Esophagus squamous epithelium (tissue), 5 donors: ENCODE data around the gene PRUNE2. TPM values are rescaled to one million over a fixed set of nuclear protein-coding genes. Genes with fewer than 3 reads are reported as not detected.

ENCODE experiments used
- DNase-seq: peaks from one replicate; lab custom pipeline; 2025; lab: John Stamatoyannopoulos, UW
- H3K27ac ChIP-seq, 4 donors: fragments of 200-600 bp; sonication (generic); one replicate each; pipeline ENCODE4 v1.5.1; 2016 to 2019; ENCODE audit warnings: mild to moderate bottlenecking in 1 of 4
- H3K27me3 ChIP-seq, 4 donors: fragments of 200-600 bp; sonication (generic); 1 replicate in 3 of 4; 2 replicates in 1 of 4; pipeline versions ENCODE4 v1.5.1 to v1.6.0; 2017 to 2021; ENCODE audit warnings: antibody characterized with exemption in 1 of 4
- H3K36me3 ChIP-seq, 3 donors: fragments of 200-600 bp; sonication (generic); one replicate each; pipeline ENCODE4 v1.5.1; 2016 to 2019
- H3K4me1 ChIP-seq, 3 donors: fragments of 200-600 bp; sonication (generic); one replicate each; pipeline ENCODE4 v1.5.1; 2017 to 2019
- H3K4me3 ChIP-seq, 4 donors: fragments of 200-600 bp; sonication (generic); 1 replicate in 3 of 4; 2 replicates in 1 of 4; pipeline ENCODE4 v1.5.1; 2016 to 2019; ENCODE audit warnings: mild to moderate bottlenecking in 2 of 4, moderate library complexity in 1 of 4
- H3K9me3 ChIP-seq, 3 donors: fragments of 200-600 bp; sonication (generic); one replicate each; pipeline ENCODE4 v1.5.1; 2016 to 2019
- CTCF ChIP-seq, 6 experiments: fragments of 450-650 bp in 4 of 6; fragments of 200-600 bp in 2 of 6; sonication (generic) in 2 of 6; IDR thresholded peaks; one replicate each; pipeline ENCODE4 v1.5.1; 2016 to 2019; ENCODE audit warnings: antibody characterized with exemption in 6 of 6, mild to moderate bottlenecking in 4 of 6, moderate library complexity in 4 of 6
- POLR2A ChIP-seq, 4 donors: fragments of 450-650 bp; IDR thresholded peaks; one replicate each; pipeline ENCODE4 v1.6.1; 2017; ENCODE audit warnings: antibody characterized with exemption in 4 of 4, mild to moderate bottlenecking in 4 of 4, moderate library complexity in 3 of 4
- WGBS, 2 donors: methylation state at CpG; one replicate each; pipeline ENCODE4 v1.1.5; 2018; 5-methylcytosine and 5-hydroxymethylcytosine counted together
- intact Hi-C: fragments of 100-400 bp; cut with DNase I; formaldehyde crosslinking; loops from one replicate; pipeline ENCODE4 v1.15.0; 2022
- total RNA-seq, 4 donors: library from RNA; depleted of rRNA; stranded (reverse); fragments of >200 nt; gene quantifications; one replicate each; pipeline ENCODE4 v1.1.0, GENCODE V29; 2016
- donor health status: DM: yes; HTN: yes; CAD: no.

PRUNE2 gene
- total RNA-seq, 4 donors from 2014 or later = 9.9 to 126 (median 26.7) TPM

- peaks cover 0 to 5% (median 3%) of the 10 kb centered on the region in 3 donors for H3K4me1 ChIP-seq
- 50 to 70% methylated on average over 4 to 5 of the region's 5 CpGs for WGBS, 2 donors
- TF ChIP-seq POLR2A (IDR thresholded peaks at IDR 0.05) = no peak
- DNase-seq = no peak
- no peaks in the 10 kb centered on the region for H3K9me3 ChIP-seq
- no peaks in the 10 kb centered on the region for H3K27me3 ChIP-seq
- no peak overlapping the region for H3K27ac ChIP-seq
- H3K4me3 ChIP-seq = no peak overlapping the region
- intact Hi-C loops = no loop called here
- H3K36me3 ChIP-seq = no peaks in the 10 kb centered on the region
These were observed 192.5 kb downstream of the PRUNE2 start for GRCh38 chr9:76713381-76713780.

GRCh38 chr9:76709020-76709419 lies 196.9 kb downstream of the PRUNE2 start:
- intact Hi-C loops = loop anchor here (5.0 kb wide), 1 partner anchor 262 kb away; no protein-coding TSS in a partner anchor
- TF ChIP-seq CTCF (IDR thresholded peaks at IDR 0.05) (no peak), POLR2A (IDR thresholded peaks at IDR 0.05) (no peak)

GRCh38 chr9:76707510-76707909 lies 198.4 kb downstream of the PRUNE2 start:
- H3K27ac ChIP-seq = no peak overlapping the region
- H3K36me3 ChIP-seq = no peaks in the 10 kb centered on the region
- DNase-seq = no peak
- no peaks in the 10 kb centered on the region for H3K9me3 ChIP-seq
- no peak for TF ChIP-seq CTCF (IDR thresholded peaks at IDR 0.05)
- TF ChIP-seq POLR2A (IDR thresholded peaks at IDR 0.05) = no peak
- 59 to 70% methylated on average over 6 of the region's 6 CpGs for WGBS, 2 donors
- peaks cover 0 to 28% (median 0%) of the 10 kb centered on the region in 4 donors for H3K27me3 ChIP-seq
- intact Hi-C loops = loop anchor here (5.0 kb wide), 1 partner anchor 260 kb away; no protein-coding TSS in a partner anchor
- H3K4me1 ChIP-seq = peaks cover 0 to 9% (median 0%) of the 10 kb centered on the region in 3 donors
- no peak overlapping the region for H3K4me3 ChIP-seq

More at GRCh38 chr9:76709020-76709419, 196.9 kb downstream of the PRUNE2 start:
- Histone ChIP-seq H3K4me3 (no peak overlapping the region), H3K36me3 (no peaks in the 10 kb centered on the region), H3K27me3 (peaks cover 0 to 21% (median 0%) of the 10 kb centered on the region in 4 donors), H3K4me1 (peaks cover 0 to 9% (median 0%) of the 10 kb centered on the region in 3 donors), H3K9me3 (no peaks in the 10 kb centered on the region), H3K27ac (no peak overlapping the region)
- DNase-seq = no peak
- WGBS, 2 donors = 76 to 86% methylated on average over 9 of the region's 9 CpGs

GRCh38 chr9:76704593-76705204 lies 201.2 kb downstream of the PRUNE2 start:
- peaks cover 0 to 27% (median 0%) of the 10 kb centered on the region in 3 donors for H3K4me1 ChIP-seq
- TF ChIP-seq CTCF (IDR thresholded peaks at IDR 0.05) = peak in 5 of 6 experiments; percentile 58 to 72 (median 63)
- TF ChIP-seq POLR2A (IDR thresholded peaks at IDR 0.05) = no peak

GRCh38 chr9:76703270-76703669 lies 202.6 kb downstream of the PRUNE2 start:
- peaks cover 0 to 31% (median 0%) of the 10 kb centered on the region in 4 donors for H3K27me3 ChIP-seq
- TF ChIP-seq POLR2A (IDR thresholded peaks at IDR 0.05) (no peak), CTCF (IDR thresholded peaks at IDR 0.05) (no peak)
- WGBS, 2 donors = 38 to 55% methylated on average over 5 to 7 of the region's 7 CpGs
- H3K36me3 ChIP-seq = no peaks in the 10 kb centered on the region
- intact Hi-C loops = no loop called here
- H3K27ac ChIP-seq = no peak overlapping the region
- no peaks in the 10 kb centered on the region for H3K9me3 ChIP-seq
- no peak overlapping the region for H3K4me3 ChIP-seq
- DNase-seq = no peak
- peaks cover 0 to 30% (median 0%) of the 10 kb centered on the region in 3 donors for H3K4me1 ChIP-seq

More at GRCh38 chr9:76704593-76705204, 201.2 kb downstream of the PRUNE2 start:
- no peaks in the 10 kb centered on the region for H3K36me3 ChIP-seq
- no peaks in the 10 kb centered on the region for H3K9me3 ChIP-seq
- H3K4me3 ChIP-seq = no peak overlapping the region
- intact Hi-C loops = loop anchor here (5.0 kb wide), 1 partner anchor 257 kb away; no protein-coding TSS in a partner anchor
- DNase-seq = no peak
- peaks cover 0 to 31% (median 0%) of the 10 kb centered on the region in 4 donors for H3K27me3 ChIP-seq
- no peak overlapping the region for H3K27ac ChIP-seq
- WGBS, 2 donors = 7 to 10% methylated on average over 9 of the region's 9 CpGs
